B cell (primary cell): Measurements from ENCODE around the gene ZNF554. TPM values are rescaled to one million over a fixed set of nuclear protein-coding genes. Genes with fewer than 3 reads are reported as not detected.

ENCODE experiments used
- ATAC-seq: fragments of 200-7000 bp; cut with Tn5 transposase; one replicate; pipeline ENCODE4 v1.10.0; 2021; ENCODE audit warnings: low read depth, mild to moderate bottlenecking, moderate number of reproducible peaks, moderate library complexity
- CTCF ChIA-PET: fragments of 350-600 bp; sonication (Branson Sonifier 250); formaldehyde crosslinking; loops from one replicate; lab custom pipeline; 2021; ENCODE audit warnings: antibody characterized with exemption, inconsistent platforms; lab: Charles Lee
- POLR2A ChIA-PET: fragments of 350-600 bp; sonication (Branson Sonifier 250); formaldehyde crosslinking; loops from one replicate; lab custom pipeline; 2021; ENCODE audit warnings: antibody characterized with exemption; lab: Charles Lee
- DNase-seq: peaks from one replicate; pipeline ENCODE4 v3.0.0; 2013
- H2AFZ ChIP-seq: 2 replicates; pipeline ENCODE4 v1.6.1; 2012; ENCODE audit warnings: mild to moderate bottlenecking, low read depth, low read length; ENCODE audit not compliant: insufficient read depth, poor library complexity, severe bottlenecking
- H3K27ac ChIP-seq, 2 donors: 1 replicate in 1 of 2; 2 replicates in 1 of 2; pipeline ENCODE4 v1.5.1; 2012 to 2013; ENCODE audit warnings: low read length in 2 of 2, mild to moderate bottlenecking in 2 of 2, moderate library complexity in 1 of 2
- H3K27me3 ChIP-seq, 4 experiments: fragments of 200-600 bp in 1 of 4; sonication (generic) in 1 of 4; replicated peaks in 1 of 4; 1 replicate in 2 of 4; 2 replicates in 2 of 4; pipeline versions ENCODE4 v1.6.1 to v1.7.0; 2013 to 2016; ENCODE audit warnings: low read length in 3 of 4, mild to moderate bottlenecking in 2 of 4, mixed read lengths in 1 of 4, moderate library complexity in 1 of 4; ENCODE audit not compliant: insufficient read depth in 4 of 4, control insufficient read depth in 3 of 4; ENCODE audit errors: control extremely low read depth in 1 of 4
- H3K36me3 ChIP-seq, 2 experiments: replicated peaks in 1 of 2; 1 replicate in 1 of 2; 2 replicates in 1 of 2; pipeline versions ENCODE4 v1.6.1 to v1.7.1; 2013; ENCODE audit warnings: low read length in 1 of 2; ENCODE audit not compliant: insufficient read depth in 2 of 2, control insufficient read depth in 1 of 2; ENCODE audit errors: control extremely low read depth in 1 of 2, extremely low read depth in 1 of 2
- H3K4me1 ChIP-seq, 2 donors: fragments of 200-600 bp in 1 of 2; sonication (generic) in 1 of 2; 1 replicate in 1 of 2; 2 replicates in 1 of 2; pipeline versions ENCODE4 v1.5.1 to v1.6.1; 2013 to 2017; ENCODE audit warnings: low read length in 2 of 2; ENCODE audit not compliant: control insufficient read depth in 2 of 2, insufficient read depth in 2 of 2
- H3K4me2 ChIP-seq: replicated peaks from 2 replicates; pipeline ENCODE3; 2012; ENCODE audit warnings: mild to moderate bottlenecking, low read depth, low read length; ENCODE audit not compliant: poor library complexity, severe bottlenecking
- H3K4me3 ChIP-seq, 5 experiments: fragments of 200-600 bp in 1 of 5; sonication (generic) in 1 of 5; 1 replicate in 3 of 5; 2 replicates in 2 of 5; pipeline versions ENCODE4 v1.5.1 to v1.7.0; 2011 to 2016; ENCODE audit warnings: low read length in 4 of 5, mild to moderate bottlenecking in 4 of 5, low read depth in 2 of 5, control low read depth in 1 of 5, moderate library complexity in 1 of 5; ENCODE audit not compliant: insufficient read depth in 1 of 5; ENCODE audit errors: control extremely low read depth in 1 of 5, extremely low read depth in 1 of 5
- H3K79me2 ChIP-seq: fragments of 200-600 bp; sonication (generic); one replicate; pipeline ENCODE4 v1.6.0; 2016; ENCODE audit warnings: low read length; ENCODE audit not compliant: control insufficient read depth, insufficient read depth
- H3K9ac ChIP-seq: fragments of 200-600 bp; sonication (generic); 2 replicates; pipeline ENCODE4 v1.6.1; 2017; ENCODE audit warnings: mild to moderate bottlenecking, low read length, moderate library complexity
- H3K9me3 ChIP-seq, 3 donors: one replicate each; pipeline versions ENCODE4 v1.6.1 to v1.7.1; 2013; ENCODE audit warnings: low read length in 2 of 3; ENCODE audit not compliant: control insufficient read depth in 2 of 3, insufficient read depth in 1 of 3; ENCODE audit errors: control extremely low read depth in 1 of 3
- H4K20me1 ChIP-seq: 2 replicates; pipeline ENCODE4 v1.6.0; 2012; ENCODE audit warnings: mild to moderate bottlenecking, low read length; ENCODE audit not compliant: insufficient read depth, control insufficient read depth, poor library complexity, severe bottlenecking
- H3K27ac Mint-ChIP-seq: one replicate; pipeline ENCODE4 v1.8.0; 2021; ENCODE audit warnings: mixed read lengths
- H3K27me3 Mint-ChIP-seq: one replicate; pipeline ENCODE4 v1.8.0; 2021; ENCODE audit warnings: mixed read lengths
- H3K4me1 Mint-ChIP-seq: one replicate; pipeline ENCODE4 v1.8.0; 2021; ENCODE audit warnings: mixed read lengths
- H3K4me3 Mint-ChIP-seq: one replicate; pipeline ENCODE4 v1.8.0; 2021; ENCODE audit warnings: mixed read lengths
- H3K9me3 Mint-ChIP-seq: one replicate; pipeline ENCODE4 v1.8.0; 2022; ENCODE audit warnings: mixed read lengths; ENCODE audit not compliant: insufficient read depth
- EZH2 ChIP-seq: IDR thresholded peaks from 2 replicates; pipeline ENCODE4 v1.6.1; 2012; ENCODE audit warnings: borderline replicate concordance, low read depth, mild to moderate bottlenecking, moderate library complexity, low read length; ENCODE audit not compliant: insufficient read depth, poor library complexity, severe bottlenecking
- WGBS: methylation state at CpG from one replicate; pipeline ENCODE4 v1.1.5; 2013; ENCODE audit warnings: missing lambda C conversion rate; ENCODE audit not compliant: insufficient coverage; 5-methylcytosine and 5-hydroxymethylcytosine counted together
- intact Hi-C: fragments of 100-400 bp; cut with micrococcal nuclease; formaldehyde crosslinking; loops from one replicate; pipeline ENCODE4 v1.10.0; 2022
- polyA plus RNA-seq: library from polyadenylated mRNA; depleted of rRNA; stranded (reverse); fragments of >200 nt; gene quantifications from 2 replicates; pipeline ENCODE4 v1.2.3, GENCODE V29; 2012
- total RNA-seq, 2 donors: library from RNA; stranded (reverse); fragments of 120-200 nt in 1 of 2; gene quantifications; 1 replicate in 1 of 2; 2 replicates in 1 of 2; pipeline versions ENCODE4 v1.2.3 to v1.2.4, GENCODE V29; 2013 to 2022
- TF ChIP-seq, protein P1 (sequence below): fragments of 200-600 bp; IDR thresholded peaks from one replicate; pipeline ENCODE4 v1.8.0; 2022; ENCODE audit warnings: antibody characterized with exemption, mild to moderate bottlenecking

ZNF554 gene
- total and polyA plus RNA-seq, 2 donors (not counting 1 experiment from before 2014, with no cell fraction given) = 2.8 to 5.9 TPM

DNA sequence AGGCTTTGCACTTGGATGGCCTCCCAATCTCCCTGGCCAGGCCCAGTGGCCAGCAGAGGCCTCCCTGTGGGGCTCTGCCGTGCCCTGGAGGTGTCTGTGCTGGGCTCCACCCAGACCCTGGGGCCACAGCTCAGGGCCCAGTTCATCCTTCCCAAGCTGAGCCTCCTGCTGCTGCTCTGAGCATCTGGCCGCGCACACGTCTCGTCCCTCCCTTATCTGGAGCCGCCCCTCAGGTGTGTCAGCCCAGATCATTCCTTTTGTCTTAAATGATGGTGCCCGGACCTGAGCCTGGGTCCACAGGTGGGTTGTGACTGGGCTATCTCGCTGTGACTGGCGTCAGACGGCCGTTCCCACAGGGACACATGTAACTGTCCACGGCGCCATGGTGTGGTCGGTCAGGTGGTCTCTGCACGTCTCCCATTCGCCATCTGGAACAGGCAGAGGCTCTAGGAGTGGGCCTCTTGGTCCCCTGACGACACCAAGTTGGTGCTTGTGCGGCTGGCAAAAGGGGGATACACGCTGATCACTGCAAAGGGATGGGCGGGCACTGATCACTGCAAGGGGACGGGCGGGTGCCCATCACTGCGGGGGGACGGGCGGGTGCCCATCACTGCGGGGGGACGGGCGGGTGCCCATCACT is 14.3 kb upstream of the ZNF554 start:
- peaks cover 0 to 32% of the 10 kb centered on the region in 2 experiments for H3K36me3 ChIP-seq
- no peaks in the 10 kb centered on the region for H3K27me3 Mint-ChIP-seq
- no peaks in the 10 kb centered on the region for H3K9me3 ChIP-seq
- 97% methylated on average over 18 of the region's 28 CpGs for WGBS
- H3K4me2 ChIP-seq = no peak overlapping the region
- no peaks in the 10 kb centered on the region for H3K9me3 Mint-ChIP-seq
- H3K27ac Mint-ChIP-seq = no peak overlapping the region
- H3K79me2 ChIP-seq = peaks cover 5% of the 10 kb centered on the region
- POLR2A ChIA-PET = no interaction called here
- H3K4me3 ChIP-seq = no peak overlapping the region
- TF ChIP-seq, protein P1, sequence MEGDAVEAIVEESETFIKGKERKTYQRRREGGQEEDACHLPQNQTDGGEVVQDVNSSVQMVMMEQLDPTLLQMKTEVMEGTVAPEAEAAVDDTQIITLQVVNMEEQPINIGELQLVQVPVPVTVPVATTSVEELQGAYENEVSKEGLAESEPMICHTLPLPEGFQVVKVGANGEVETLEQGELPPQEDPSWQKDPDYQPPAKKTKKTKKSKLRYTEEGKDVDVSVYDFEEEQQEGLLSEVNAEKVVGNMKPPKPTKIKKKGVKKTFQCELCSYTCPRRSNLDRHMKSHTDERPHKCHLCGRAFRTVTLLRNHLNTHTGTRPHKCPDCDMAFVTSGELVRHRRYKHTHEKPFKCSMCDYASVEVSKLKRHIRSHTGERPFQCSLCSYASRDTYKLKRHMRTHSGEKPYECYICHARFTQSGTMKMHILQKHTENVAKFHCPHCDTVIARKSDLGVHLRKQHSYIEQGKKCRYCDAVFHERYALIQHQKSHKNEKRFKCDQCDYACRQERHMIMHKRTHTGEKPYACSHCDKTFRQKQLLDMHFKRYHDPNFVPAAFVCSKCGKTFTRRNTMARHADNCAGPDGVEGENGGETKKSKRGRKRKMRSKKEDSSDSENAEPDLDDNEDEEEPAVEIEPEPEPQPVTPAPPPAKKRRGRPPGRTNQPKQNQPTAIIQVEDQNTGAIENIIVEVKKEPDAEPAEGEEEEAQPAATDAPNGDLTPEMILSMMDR = no peak
- no peak for TF ChIP-seq EZH2
- no peaks in the 10 kb centered on the region for H3K4me1 ChIP-seq
- CTCF ChIA-PET = no interaction called here
- ATAC-seq = no peak
- H4K20me1 ChIP-seq = no peaks in the 10 kb centered on the region
- H2AFZ ChIP-seq = no peak overlapping the region
- H3K4me1 Mint-ChIP-seq = no peaks in the 10 kb centered on the region
- H3K27me3 ChIP-seq = no peaks in the 10 kb centered on the region
- no peak for DNase-seq
- no peak overlapping the region for H3K9ac ChIP-seq
- H3K4me3 Mint-ChIP-seq = no peak overlapping the region
- intact Hi-C loops = no loop called here
- no peak overlapping the region for H3K27ac ChIP-seq

DNA sequence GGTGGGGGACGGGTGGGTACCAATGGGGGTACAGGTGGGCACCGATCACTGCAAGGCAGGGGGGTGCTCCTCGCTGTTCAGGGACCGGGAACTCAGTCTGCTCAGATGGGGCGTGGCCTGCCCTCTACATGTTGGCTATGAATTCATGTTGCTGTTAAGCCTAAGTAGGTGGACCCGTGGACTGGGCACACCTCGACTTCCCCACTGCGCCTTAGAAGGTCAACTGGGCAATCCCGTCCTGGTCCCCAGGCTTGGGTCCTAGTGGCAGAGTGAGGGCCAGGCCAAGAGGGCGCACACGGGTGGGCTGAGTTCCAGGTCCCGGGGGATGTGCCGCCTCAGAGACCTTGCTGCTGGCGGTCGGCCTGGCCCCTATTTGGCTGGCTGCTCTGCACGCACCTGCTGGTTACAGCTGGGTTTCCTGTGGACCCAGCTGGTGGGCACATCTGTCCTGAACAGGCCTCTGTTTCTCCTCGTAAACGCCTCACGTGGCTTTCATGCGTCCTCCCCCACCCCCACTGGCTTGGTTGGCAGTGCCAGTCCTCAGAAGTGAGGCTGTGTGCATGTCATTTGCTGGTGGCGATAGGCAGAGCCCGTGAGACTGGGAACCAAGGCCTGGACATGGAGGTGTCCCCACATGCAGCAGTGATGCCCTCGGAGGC is 13.5 kb upstream of the ZNF554 start:
- no peaks in the 10 kb centered on the region for H3K9me3 ChIP-seq
- H3K79me2 ChIP-seq = peaks cover 5% of the 10 kb centered on the region
- H4K20me1 ChIP-seq = no peaks in the 10 kb centered on the region
- Mint-ChIP-seq H3K4me1 (no peaks in the 10 kb centered on the region), H3K27me3 (no peaks in the 10 kb centered on the region), H3K27ac (no peak overlapping the region), H3K4me3 (no peak overlapping the region), H3K9me3 (no peaks in the 10 kb centered on the region)
- ChIA-PET CTCF (no interaction called here), POLR2A (no interaction called here)
- no peak overlapping the region for H3K4me2 ChIP-seq
- DNase-seq (no peak), ATAC-seq (no peak)
- H3K36me3 ChIP-seq = peaks cover 0 to 29% of the 10 kb centered on the region in 2 experiments
- no peaks in the 10 kb centered on the region for H3K27me3 ChIP-seq
- no peaks in the 10 kb centered on the region for H3K4me1 ChIP-seq
- H3K9ac ChIP-seq = no peak overlapping the region
- 79% methylated on average over 20 of the region's 23 CpGs for WGBS
- intact Hi-C loops = no loop called here
- TF ChIP-seq EZH2 = no peak
- TF ChIP-seq, protein P1 = no peak
- H2AFZ ChIP-seq = no peak overlapping the region
- H3K27ac ChIP-seq = no peak overlapping the region
- H3K4me3 ChIP-seq = no peak overlapping the region
